ENCODE results near the gene PSME2.
A peak's percentile ranks its signal among the peaks of the same experiment; 100 is the strongest.

The PSME2 gene

DNA sequence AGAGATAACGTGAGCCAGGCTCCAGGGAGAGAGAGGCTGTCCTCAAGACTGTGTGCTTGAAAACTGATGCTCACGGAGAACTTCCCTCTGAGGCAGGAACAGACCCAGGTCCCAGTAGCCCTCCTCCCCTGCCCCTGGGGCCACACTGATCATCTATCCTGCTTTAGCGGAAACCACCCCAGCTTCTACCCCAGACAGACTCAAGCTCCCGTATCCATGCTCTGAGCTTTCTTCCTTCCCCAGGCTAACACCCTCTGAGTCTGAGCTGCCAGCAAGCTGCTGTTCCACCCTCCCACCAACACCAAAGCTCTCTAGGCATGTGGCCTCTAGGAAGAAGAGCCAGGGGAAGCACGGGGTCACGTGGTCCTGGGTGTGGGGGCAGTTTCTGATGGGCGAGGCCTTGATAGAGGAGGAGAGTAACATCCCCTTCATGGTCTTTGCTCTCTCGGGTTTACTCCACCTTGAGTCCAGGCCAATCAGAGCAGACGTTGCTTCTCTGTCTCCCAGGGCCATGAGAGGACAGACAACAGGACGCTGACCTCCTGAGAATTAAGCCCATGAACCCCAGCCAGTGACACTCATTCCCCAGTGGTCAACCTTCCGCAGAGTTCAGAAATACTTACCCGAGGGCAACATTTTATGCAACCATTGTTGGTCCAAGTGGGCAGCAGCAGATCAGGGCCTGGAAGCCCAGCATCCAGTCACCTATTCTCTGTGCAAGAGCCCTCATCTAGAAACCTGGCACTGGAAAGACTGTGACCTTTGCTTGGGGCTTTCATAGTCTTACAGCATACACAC is 50.9 kb downstream of the PSME2 start:
- H3K9me3 ChIP-seq, result no peaks in the 10 kb centered on the region
- peaks cover 0 to 26% (median 26%) of the 10 kb centered on the region in 3 donors for H3K36me3 ChIP-seq
- H3K4me3 ChIP-seq, result peak overlapping the region; percentile 91 to 94
- H3K27ac ChIP-seq, result peak overlapping the region; percentile 97 to 99
- TF ChIP-seq, protein P1, sequence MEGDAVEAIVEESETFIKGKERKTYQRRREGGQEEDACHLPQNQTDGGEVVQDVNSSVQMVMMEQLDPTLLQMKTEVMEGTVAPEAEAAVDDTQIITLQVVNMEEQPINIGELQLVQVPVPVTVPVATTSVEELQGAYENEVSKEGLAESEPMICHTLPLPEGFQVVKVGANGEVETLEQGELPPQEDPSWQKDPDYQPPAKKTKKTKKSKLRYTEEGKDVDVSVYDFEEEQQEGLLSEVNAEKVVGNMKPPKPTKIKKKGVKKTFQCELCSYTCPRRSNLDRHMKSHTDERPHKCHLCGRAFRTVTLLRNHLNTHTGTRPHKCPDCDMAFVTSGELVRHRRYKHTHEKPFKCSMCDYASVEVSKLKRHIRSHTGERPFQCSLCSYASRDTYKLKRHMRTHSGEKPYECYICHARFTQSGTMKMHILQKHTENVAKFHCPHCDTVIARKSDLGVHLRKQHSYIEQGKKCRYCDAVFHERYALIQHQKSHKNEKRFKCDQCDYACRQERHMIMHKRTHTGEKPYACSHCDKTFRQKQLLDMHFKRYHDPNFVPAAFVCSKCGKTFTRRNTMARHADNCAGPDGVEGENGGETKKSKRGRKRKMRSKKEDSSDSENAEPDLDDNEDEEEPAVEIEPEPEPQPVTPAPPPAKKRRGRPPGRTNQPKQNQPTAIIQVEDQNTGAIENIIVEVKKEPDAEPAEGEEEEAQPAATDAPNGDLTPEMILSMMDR (IDR thresholded peaks at IDR 0.05), result no peak
- H3K4me1 ChIP-seq, result peaks cover 0 to 23% (median 19%) of the 10 kb centered on the region in 4 donors
- DNase-seq, result peak; percentile 71 to 80
- intact Hi-C loops (cut with DNase I; ENCODE audit: low total_unique reads), result no loop called here
- no peaks in the 10 kb centered on the region for H3K27me3 ChIP-seq

DNA sequence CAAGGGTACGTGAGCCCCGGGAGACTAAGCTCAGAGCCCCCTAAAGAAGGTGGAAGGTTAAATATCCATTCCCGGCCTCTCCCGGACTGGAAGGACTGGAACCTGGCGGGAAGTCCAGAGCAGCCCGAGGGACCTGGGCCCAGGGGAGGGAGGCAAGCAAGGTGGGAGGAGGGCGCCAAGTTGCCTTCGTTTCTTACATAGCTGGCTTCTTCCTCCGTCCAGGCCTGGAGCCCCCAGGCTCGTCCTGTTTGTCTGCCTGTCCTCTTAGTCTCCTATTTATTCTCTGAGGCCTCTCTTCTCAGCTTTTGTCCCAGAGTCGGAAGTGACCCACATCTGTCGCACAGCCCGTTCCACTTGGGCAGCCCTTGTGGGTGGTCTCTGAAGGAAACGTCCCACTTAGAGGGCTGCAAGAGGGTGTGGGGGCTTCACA is 51.6 kb downstream of the PSME2 start:
- TF ChIP-seq, protein P1 (IDR thresholded peaks at IDR 0.05), result no peak
- no peaks in the 10 kb centered on the region for H3K9me3 ChIP-seq
- no peak for DNase-seq
- H3K27me3 ChIP-seq, result no peaks in the 10 kb centered on the region
- peaks cover 0 to 20% (median 20%) of the 10 kb centered on the region in 3 donors for H3K36me3 ChIP-seq
- peaks cover 0 to 23% (median 19%) of the 10 kb centered on the region in 4 donors for H3K4me1 ChIP-seq
- intact Hi-C loops (cut with DNase I; ENCODE audit: low total_unique reads), result loop anchor here (5.0 kb wide), 1 partner anchor 38 kb away; no protein-coding TSS in a partner anchor
- H3K27ac ChIP-seq, result peak overlapping the region; percentile 97 to 99
- peak overlapping the region; percentile 91 to 94 for H3K4me3 ChIP-seq

DNA sequence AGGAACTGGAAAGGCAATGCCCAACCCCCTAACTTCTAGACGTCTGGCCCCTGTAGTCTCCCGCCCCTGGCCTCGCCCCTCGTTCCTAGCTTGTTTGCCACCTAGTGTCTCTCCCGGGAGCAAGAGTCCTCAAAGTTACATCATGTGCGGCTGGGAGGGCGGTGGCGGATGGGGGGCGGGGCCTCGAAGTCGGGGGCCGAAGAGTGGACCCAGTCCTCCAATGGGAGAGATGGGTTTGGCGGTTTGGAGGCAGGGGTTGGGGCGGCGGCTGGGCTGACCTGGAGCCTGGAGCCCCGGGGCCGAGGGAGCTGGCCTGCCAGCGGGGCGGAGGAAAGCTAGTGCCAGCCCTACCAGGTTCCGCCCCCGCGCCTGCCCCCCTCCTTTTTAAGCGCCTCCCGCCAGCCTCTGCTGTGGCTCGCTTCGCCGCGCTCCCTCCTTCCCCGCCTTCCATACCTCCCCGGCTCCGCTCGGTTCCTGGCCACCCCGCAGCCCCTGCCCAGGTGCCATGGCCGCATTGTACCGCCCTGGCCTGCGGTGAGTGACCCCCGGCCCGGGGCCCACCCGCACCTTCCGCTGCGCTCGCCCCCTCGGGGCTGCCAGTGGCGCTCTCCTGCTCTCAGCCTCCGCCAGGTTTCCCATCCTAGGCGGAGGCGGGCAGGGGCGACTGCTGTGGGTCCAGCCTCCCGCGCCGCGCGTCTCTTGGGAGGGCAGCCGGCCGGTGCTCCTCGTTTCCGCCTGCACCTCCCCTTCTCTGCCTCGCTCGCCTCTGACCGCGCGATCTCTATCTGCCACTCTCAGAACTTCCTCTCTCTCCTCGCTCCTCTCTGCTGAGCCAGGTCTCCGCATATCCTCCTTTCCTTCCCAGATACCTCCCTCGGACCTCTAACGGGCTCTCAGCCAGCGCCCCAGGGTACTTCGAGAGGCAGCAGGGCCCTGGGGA is 52.2 kb downstream of the PSME2 start, which contains the start of gene PCK2:
TSS of gene PCK2 (plus strand) at position 411 of the 940 bp plus-strand sequence. CDS start at position 506, 95 bp downstream.
- H3K27me3 ChIP-seq, result no peaks in the 10 kb centered on the region
- peaks cover 0 to 13% (median 13%) of the 10 kb centered on the region in 3 donors for H3K36me3 ChIP-seq
- peak; percentile 96 to 98 for DNase-seq
- TF ChIP-seq, protein P1 (IDR thresholded peaks at IDR 0.05), result peak in 1 of 2 experiments; percentile 27
- H3K4me3 ChIP-seq, result peak within 1 kb of the TSS; percentile 91 to 94
- intact Hi-C loops (cut with DNase I; ENCODE audit: low total_unique reads), result loop anchor here (5.0 kb wide), 1 partner anchor 37 kb away; no protein-coding TSS in a partner anchor
- H3K27ac ChIP-seq, result peak within 1 kb of the TSS; percentile 97 to 99
- peaks cover 0 to 23% (median 19%) of the 10 kb centered on the region in 4 donors for H3K4me1 ChIP-seq
- no peaks in the 10 kb centered on the region for H3K9me3 ChIP-seq
